Nucleus accumbens (tissue), 56 donors: ENCODE data around the gene LSS.
A peak's percentile ranks its signal among the peaks of the same experiment; 100 is the strongest.

ENCODE experiments used
- DNase-seq, 56 donors: peaks; one replicate each; lab custom pipeline; 2025; lab: John Stamatoyannopoulos, UW

The LSS gene

GRCh38 chr21:46220847-46221246 is 7.7 kb downstream of the LSS start:
- DNase-seq = no peak

- no peak for DNase-seq
Measured at GRCh38 chr21:46220275-46220810, 8.2 kb downstream of the LSS start.

GRCh38 chr21:46219591-46220239 is 8.9 kb downstream of the LSS start:
- DNase-seq = peak in 4 of 56 donors; percentile 9 to 60 (median 27)

- DNase-seq = no peak
Measured at GRCh38 chr21:46218906-46219590, 9.5 kb downstream of the LSS start.

GRCh38 chr21:46217511-46218196 is 10.9 kb downstream of the LSS start:
- no peak for DNase-seq

- no peak for DNase-seq
Measured at GRCh38 chr21:46216132-46216747, 12.3 kb downstream of the LSS start.

GRCh38 chr21:46215436-46216131 is 13.0 kb downstream of the LSS start:
- no peak for DNase-seq

- no peak for DNase-seq
Measured at GRCh38 chr21:46214478-46215340, 13.9 kb downstream of the LSS start.

GRCh38 chr21:46213620-46214286 is 14.8 kb downstream of the LSS start:
- DNase-seq = no peak

- no peak for DNase-seq
Measured at GRCh38 chr21:46212721-46213484, 15.7 kb downstream of the LSS start.

- DNase-seq = no peak
Measured at GRCh38 chr21:46211786-46212720, 16.5 kb downstream of the LSS start.

GRCh38 chr21:46211376-46211775 is 17.2 kb downstream of the LSS start:
- no peak for DNase-seq

GRCh38 chr21:46210378-46211136 is 18.0 kb downstream of the LSS start:
- no peak for DNase-seq

- DNase-seq = no peak
Measured at GRCh38 chr21:46208761-46209721, 19.5 kb downstream of the LSS start.
